NCI-H2029 (cell line): ENCODE data around the gene B3GALT4.

Experiments
- DNase-seq: peaks from one replicate; lab custom pipeline; 2025; lab: John Stamatoyannopoulos, UW

The B3GALT4 gene

DNA sequence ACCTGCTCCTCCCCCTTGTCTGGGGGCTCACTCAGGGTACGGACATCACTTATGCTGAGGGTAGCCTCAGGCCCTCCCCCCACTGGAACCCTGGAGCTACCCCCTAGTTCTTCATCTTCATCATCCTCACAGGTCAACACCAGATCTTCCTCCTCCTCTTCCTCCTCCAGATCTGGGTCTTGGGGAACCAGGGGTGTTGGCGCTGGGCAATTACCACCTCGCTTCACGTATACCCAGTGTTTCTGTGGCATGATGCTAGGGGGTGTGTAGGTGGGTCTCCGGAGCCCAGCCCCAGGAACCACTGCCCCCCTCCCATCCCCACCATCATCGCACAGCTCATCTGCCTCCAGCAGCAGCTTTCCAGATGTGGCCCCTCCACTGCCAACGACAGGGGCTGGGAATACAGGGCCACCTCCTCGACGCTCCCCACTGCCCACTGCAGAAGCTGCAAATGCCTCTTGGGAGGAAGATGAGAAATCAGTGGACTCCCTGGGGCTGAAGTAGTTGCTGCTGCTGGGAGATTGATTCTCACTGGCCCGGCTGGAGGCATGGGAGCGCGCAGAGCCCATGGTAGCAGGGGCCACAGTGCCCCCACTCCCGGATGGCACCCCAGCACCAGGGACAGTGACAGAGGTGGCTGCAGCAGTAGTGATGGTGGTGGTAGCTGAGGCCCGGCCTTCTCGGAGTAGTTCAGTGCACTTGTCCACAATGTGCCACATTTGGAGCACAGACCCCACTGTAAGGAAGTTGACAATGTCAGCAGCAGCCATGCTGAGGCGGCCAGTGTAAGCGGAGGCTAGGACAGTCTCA is 39.1 kb downstream of the B3GALT4 start:
- DNase-seq = no peak

DNA sequence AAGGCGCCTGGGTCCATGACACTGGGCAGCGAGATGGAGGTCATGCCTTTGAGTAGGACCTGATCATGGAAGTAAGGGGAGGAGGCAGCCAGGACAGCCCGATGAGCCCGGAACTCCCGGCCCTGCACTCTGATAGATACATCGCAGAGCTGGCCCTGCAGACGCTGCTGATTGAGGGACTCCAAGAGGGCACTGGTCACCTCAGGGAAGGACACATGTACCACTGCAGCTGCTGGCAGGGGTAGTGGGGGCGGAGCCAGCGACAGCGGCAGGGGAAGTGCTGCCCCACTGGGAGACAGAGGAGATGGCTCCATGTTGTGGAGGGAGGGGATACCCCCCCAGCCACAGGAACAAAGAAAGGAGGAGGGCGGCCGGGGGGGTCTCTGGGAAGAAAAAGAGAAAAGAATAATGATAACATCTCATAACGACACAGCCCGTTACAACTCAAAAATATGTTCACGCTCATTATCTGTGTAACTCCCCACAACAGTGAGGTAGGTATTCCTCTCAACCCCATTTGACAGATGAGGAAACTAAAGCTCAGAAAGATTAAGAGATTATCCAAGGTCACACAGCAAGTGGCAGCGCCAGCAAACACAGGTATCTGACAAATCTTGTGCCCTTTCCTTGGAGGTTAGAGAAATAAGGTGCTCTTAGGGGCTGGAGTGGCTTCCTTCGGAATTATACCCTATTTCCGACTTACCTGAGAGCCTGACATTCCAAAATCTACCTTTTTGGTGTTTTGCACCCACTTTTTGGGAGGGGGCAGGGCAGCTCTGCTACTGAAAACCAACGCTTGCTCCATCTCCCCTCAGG is 39.9 kb downstream of the B3GALT4 start:
- no peak for DNase-seq

DNA sequence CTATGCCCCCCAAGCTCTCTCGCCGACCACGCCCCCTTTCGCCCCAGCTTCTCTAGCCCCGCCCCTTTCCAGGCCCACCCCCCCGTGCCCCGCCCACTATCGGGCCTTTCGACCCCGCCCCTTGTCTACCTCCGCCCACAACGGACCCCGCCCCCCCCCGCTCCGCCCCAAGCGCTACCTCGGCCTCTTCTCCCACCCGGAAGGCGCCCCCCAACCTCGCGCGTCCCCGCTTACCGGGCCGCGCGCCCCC is 40.4 kb downstream of the B3GALT4 start:
- DNase-seq = no peak

DNA sequence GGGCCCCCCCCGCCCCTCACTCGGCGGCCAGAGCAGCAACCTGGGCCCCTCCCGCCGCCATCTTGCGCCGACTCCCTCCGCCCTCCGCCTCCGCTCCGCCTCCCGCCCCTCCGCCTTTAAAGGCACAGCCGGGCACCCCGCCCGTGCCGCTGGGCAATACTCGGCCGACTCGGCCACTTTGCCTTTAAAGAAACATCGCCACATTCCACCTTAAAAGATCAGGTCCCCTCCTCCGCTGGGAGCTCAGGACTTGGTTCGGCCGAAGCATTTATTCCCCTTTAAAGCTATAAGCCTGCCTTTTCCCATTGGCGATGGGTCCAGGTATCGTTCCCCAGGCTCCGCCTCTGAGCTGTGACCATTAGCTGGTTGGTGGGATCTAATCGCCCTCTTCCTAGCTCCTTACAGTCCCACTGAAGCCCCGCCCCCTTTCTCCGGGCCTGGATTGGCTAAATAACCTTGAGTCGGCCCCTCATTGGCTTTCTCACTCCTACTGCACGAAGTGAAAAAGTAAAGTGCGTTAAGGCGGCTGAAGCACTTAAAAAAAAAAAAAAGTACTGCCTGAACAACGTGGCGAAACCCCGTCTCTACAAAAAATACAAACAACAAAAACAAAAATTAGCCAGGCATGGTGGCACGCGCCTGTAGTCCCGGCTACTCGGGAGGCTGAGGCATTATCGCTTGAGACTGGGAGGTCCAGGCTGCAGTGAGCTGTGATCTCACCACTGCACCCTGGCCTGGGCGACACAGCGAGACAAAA is 40.9 kb downstream of the B3GALT4 start, which contains the start of gene ZBTB22:
Gene ZBTB22, minus strand, starts transcription at position 76 of the 757 bp plus-strand sequence. CDS start 828 bp downstream, outside the sequence.
- peak; percentile 98 for DNase-seq

GRCh38 chr6:33318426-33319073 is 41.6 kb downstream of the B3GALT4 start:
- no peak for DNase-seq

- DNase-seq = no peak
These were observed 43.0 kb downstream of the B3GALT4 start for GRCh38 chr6:33319939-33320314.

DNA sequence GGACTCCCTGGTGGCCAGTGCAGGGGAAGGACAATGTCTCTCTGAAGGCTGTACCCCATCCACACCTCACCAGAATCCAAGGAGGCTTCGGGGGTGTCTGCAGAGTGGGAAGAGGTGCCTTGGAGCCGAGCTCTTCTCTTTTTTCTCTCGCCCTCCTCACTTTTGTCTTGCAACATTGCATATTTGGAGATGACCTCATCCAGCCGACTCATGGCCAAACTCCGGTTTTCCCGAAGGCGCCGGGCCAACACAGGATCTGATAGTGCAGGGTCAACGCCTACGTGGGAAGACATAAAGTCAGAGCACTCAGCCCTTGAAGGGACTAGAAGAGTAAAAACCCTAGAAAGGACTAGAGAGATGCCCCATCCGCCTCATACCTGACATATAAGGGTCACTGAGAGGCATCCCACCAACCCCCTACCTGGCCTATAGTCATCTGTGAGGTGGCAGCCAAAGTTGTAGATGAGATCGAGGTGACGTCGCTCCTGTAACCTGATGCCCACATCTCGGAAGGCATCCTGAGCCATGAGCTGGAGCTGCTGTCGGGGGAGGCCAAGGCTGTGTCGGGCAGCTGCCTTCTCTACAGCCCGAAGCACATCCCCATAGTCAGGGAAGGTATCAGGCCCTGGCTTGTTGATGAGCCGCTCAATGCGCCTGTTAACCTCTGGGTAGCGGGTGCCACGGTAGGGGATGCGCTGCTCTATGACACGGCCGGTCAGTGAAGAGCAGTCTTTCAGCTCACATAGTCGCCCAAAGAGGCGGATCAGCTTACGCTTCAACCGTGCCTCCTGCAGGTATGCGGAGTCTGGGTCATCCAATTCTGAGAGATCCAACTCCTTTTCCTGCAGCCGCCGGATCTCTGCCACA is 43.6 kb downstream of the B3GALT4 start:
- DNase-seq = no peak

- DNase-seq = no peak
These were observed 44.3 kb downstream of the B3GALT4 start for GRCh38 chr6:33321227-33321626.

DNA sequence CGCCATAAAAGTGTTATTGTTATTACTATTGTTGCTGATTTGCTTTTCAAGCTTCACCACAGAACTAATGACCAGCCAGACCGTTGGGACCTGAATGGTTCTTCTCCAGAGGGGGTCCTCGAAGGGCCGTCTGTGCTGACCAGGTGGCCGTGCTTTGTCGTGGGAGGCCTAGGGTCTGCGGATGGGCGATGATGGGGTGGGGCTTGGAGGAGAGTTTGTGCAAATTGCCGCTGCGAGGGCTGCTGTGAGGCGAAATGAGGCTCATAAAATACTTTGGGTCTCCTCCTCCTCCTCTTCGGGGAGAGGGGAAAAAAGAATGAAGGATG is 46.7 kb downstream of the B3GALT4 start:
- no peak for DNase-seq

GRCh38 chr6:33324125-33324524 is 47.2 kb downstream of the B3GALT4 start:
- DNase-seq = no peak
